HFFc6 (cell line): ENCODE data around the gene P2RX6. TPM values are rescaled to one million over a fixed set of nuclear protein-coding genes. Genes with fewer than 3 reads are reported as not detected.
A peak's percentile ranks its signal among the peaks of the same experiment; 100 is the strongest.
"Not testable (repeated sequence)": the region's sequence is repeated elsewhere in the genome, so short reads cannot be mapped to it uniquely, and the experiment has no call there.

ENCODE experiments used
- DNase-seq: peaks from one replicate; pipeline ENCODE4 v3.0.0-alpha.2; 2018
- H3K27ac Mint-ChIP-seq: 2 replicates; pipeline ENCODE4 v1.8.0; 2020; ENCODE audit warnings: mild to moderate bottlenecking, mixed read lengths
- H3K27me3 Mint-ChIP-seq: 2 replicates; pipeline ENCODE4 v1.8.0; 2021; ENCODE audit warnings: mild to moderate bottlenecking, moderate library complexity, mixed read lengths; ENCODE audit not compliant: insufficient read depth
- H3K36me3 Mint-ChIP-seq: 2 replicates; pipeline ENCODE4 v1.8.0; 2021; ENCODE audit warnings: low read depth, mixed read lengths
- H3K4me1 Mint-ChIP-seq: 2 replicates; pipeline ENCODE4 v1.8.0; 2020; ENCODE audit warnings: low read depth, mixed read lengths
- H3K4me3 Mint-ChIP-seq: 2 replicates; pipeline ENCODE4 v1.8.0; 2020; ENCODE audit warnings: mild to moderate bottlenecking, moderate library complexity, mixed read lengths
- H3K9me3 Mint-ChIP-seq: 2 replicates; pipeline ENCODE4 v1.8.0; 2020; ENCODE audit warnings: mild to moderate bottlenecking, mixed read lengths
- CTCF ChIP-seq: fragments of 200-600 bp; sonication (generic); IDR thresholded peaks from 2 replicates; pipeline ENCODE4 v1.5.0; 2021; ENCODE audit warnings: antibody characterized with exemption, mild to moderate bottlenecking
- total RNA-seq, 6 experiments: library from RNA; stranded (reverse); fragmentation: NEBNext Ultra II Directional; extraction: Animal tissue kit (Norgen Biotek cat#: 25700); gene quantifications; 2 replicates in 1 of 6; 3 replicates in 5 of 6; pipeline ENCODE4 v1.2.3, GENCODE V29; 2021

Gene P2RX6
- total RNA-seq, 6 experiments from 2014 or later = 1.6 to 4.0 (median 1.9) TPM

- TF ChIP-seq CTCF = no peak
- Mint-ChIP-seq H3K4me3 (peak overlapping the region; percentile 93), H3K27me3 (peaks cover 15% of the 10 kb centered on the region), H3K9me3 (no peaks in the 10 kb centered on the region), H3K36me3 (peaks cover 4% of the 10 kb centered on the region; the same call in 1 of the 2 replicates), H3K27ac (peak overlapping the region; percentile 94), H3K4me1 (peaks cover 24% of the 10 kb centered on the region)
- DNase-seq = peak; percentile 13
Observed at GRCh38 chr22:21000987-21001600, 13.9 kb upstream of the P2RX6 start.

- Mint-ChIP-seq H3K36me3 (0 out of 2 replicates have a peak, but pooled peaks cover 4% of the 10 kb centered on the region), H3K27me3 (peaks cover 15% of the 10 kb centered on the region)
Observed at GRCh38 chr22:21001601-21002325, 13.2 kb upstream of the P2RX6 start, which contains the start of gene THAP7. THAP7 (minus strand) TSS chr22:21002118; CDS start chr22:21001911, 207 bp downstream.

GRCh38 chr22:21003782-21004181 is 11.2 kb upstream of the P2RX6 start:
- Mint-ChIP-seq H3K9me3 (no peaks in the 10 kb centered on the region), H3K4me1 (peaks cover 24% of the 10 kb centered on the region), H3K27ac (no peak overlapping the region), H3K27me3 (peaks cover 15% of the 10 kb centered on the region), H3K4me3 (peak overlapping the region; percentile 93; the same call in 1 of the 2 replicates), H3K36me3 (0 out of 2 replicates have a peak, but pooled peaks cover 4% of the 10 kb centered on the region)
- TF ChIP-seq CTCF = no peak
- DNase-seq = no peak

More at GRCh38 chr22:21001601-21002325, 13.2 kb upstream of the P2RX6 start, which contains the start of gene THAP7:
- Mint-ChIP-seq H3K27ac (peak within 1 kb of the TSS; percentile 94), H3K9me3 (no peaks in the 10 kb centered on the region), H3K4me3 (peak within 1 kb of the TSS; percentile 93), H3K4me1 (peaks cover 24% of the 10 kb centered on the region)
- peak; percentile 91 for DNase-seq
- no peak for TF ChIP-seq CTCF

- not testable (repeated sequence) for H3K4me3 Mint-ChIP-seq
- H3K4me1 Mint-ChIP-seq = peaks cover 11% of the 10 kb centered on the region
Observed at GRCh38 chr22:21009208-21009607, 5.8 kb upstream of the P2RX6 start.

GRCh38 chr22:21009638-21010425 is 5.1 kb upstream of the P2RX6 start:
- no peaks in the 10 kb centered on the region for H3K9me3 Mint-ChIP-seq
- no peak for TF ChIP-seq CTCF
- no peak overlapping the region for H3K27ac Mint-ChIP-seq
- H3K4me3 Mint-ChIP-seq = no peak overlapping the region
- H3K4me1 Mint-ChIP-seq = peaks cover 18% of the 10 kb centered on the region
- no peaks in the 10 kb centered on the region; the same call in 1 of the 2 replicates for H3K27me3 Mint-ChIP-seq
- DNase-seq = peak; percentile 44
- no peaks in the 10 kb centered on the region for H3K36me3 Mint-ChIP-seq

More at GRCh38 chr22:21009208-21009607, 5.8 kb upstream of the P2RX6 start:
- not testable (repeated sequence) for H3K27ac Mint-ChIP-seq, H3K9me3 Mint-ChIP-seq, H3K27me3 Mint-ChIP-seq, H3K36me3 Mint-ChIP-seq, DNase-seq
